PC-3 (cell line): ENCODE results near the gene TCF19. TPM values are rescaled to one million over a fixed set of nuclear protein-coding genes. Genes with fewer than 3 reads are reported as not detected.

Experiments
- ATAC-seq: fragments of 200-7000 bp; cut with Tn5 transposase; 2 replicates; pipeline ENCODE4 v1.9.1; 2020; ENCODE audit warnings: mild to moderate bottlenecking, moderate library complexity
- BruUV-seq: library from RNA; stranded (reverse); fragments of 400-500 nt; replicated peaks from 2 replicates; lab custom pipeline; 2021; lab: Mats Ljungman, UMichigan
- CTCF ChIA-PET: fragments of 300-600 bp; sonication (Branson Sonifier 250); formaldehyde crosslinking; loops from one replicate; lab custom pipeline; 2022; ENCODE audit warnings: antibody characterized with exemption; lab: Charles Lee
- POLR2A ChIA-PET: fragments of 300-600 bp; sonication (Branson Sonifier 250); formaldehyde crosslinking; loops from one replicate; lab custom pipeline; 2022; ENCODE audit warnings: antibody characterized with exemption; ENCODE audit not compliant: unreplicated experiment; lab: Charles Lee
- DNase-seq: peaks from one replicate; pipeline ENCODE4 v3.0.0-alpha.2; 2015
- H2AFZ ChIP-seq: fragments of 300-600 bp; sonication (generic); 2 replicates; pipeline ENCODE4 v1.6.0; 2016; ENCODE audit warnings: antibody characterized with exemption, low read length
- H3F3A ChIP-seq: fragments of 300-600 bp; sonication (generic); one replicate; pipeline ENCODE4 v1.6.0; 2017; ENCODE audit warnings: antibody characterized with exemption, low read length, control low read depth, mild to moderate bottlenecking; ENCODE audit not compliant: unreplicated experiment
- H3K27ac ChIP-seq: fragments of 300-600 bp; sonication (generic); 2 replicates; pipeline ENCODE4 v1.5.1; 2016; ENCODE audit warnings: mild to moderate bottlenecking, low read length
- H3K27me3 ChIP-seq: fragments of 300-600 bp; sonication (generic); 2 replicates; pipeline ENCODE4 v1.6.1; 2016; ENCODE audit warnings: low read length, mixed read lengths
- H3K36me3 ChIP-seq: fragments of 300-600 bp; sonication (generic); 2 replicates; pipeline ENCODE4 v1.6.1; 2016; ENCODE audit warnings: low read depth, mixed run types, low read length, mixed read lengths
- H3K4me1 ChIP-seq: fragments of 300-600 bp; sonication (generic); 2 replicates; pipeline ENCODE4 v1.5.1; 2016; ENCODE audit warnings: low read length; ENCODE audit not compliant: insufficient read depth
- H3K4me2 ChIP-seq: fragments of 300-600 bp; sonication (generic); 2 replicates; pipeline ENCODE4 v1.6.0; 2016; ENCODE audit warnings: low read length
- H3K4me3 ChIP-seq: fragments of 300-600 bp; sonication (generic); 2 replicates; pipeline ENCODE4 v1.5.1; 2016; ENCODE audit warnings: mild to moderate bottlenecking, low read length, mixed read lengths
- H3K79me2 ChIP-seq: fragments of 300-600 bp; sonication (generic); 2 replicates; pipeline ENCODE4 v1.6.1; 2017; ENCODE audit warnings: low read length, mixed read lengths
- H3K9ac ChIP-seq: fragments of 300-600 bp; sonication (generic); 2 replicates; pipeline ENCODE4 v1.6.0; 2016; ENCODE audit warnings: mild to moderate bottlenecking, low read length
- H3K9me2 ChIP-seq: fragments of 300-600 bp; sonication (generic); replicated peaks from 2 replicates; pipeline ENCODE4 v1.6.1; 2016; ENCODE audit warnings: mixed run types, low read length, mixed read lengths
- H3K9me3 ChIP-seq: fragments of 300-600 bp; sonication (generic); 2 replicates; pipeline ENCODE4 v1.6.1; 2016; ENCODE audit warnings: low read length, mixed read lengths
- H4K20me1 ChIP-seq: fragments of 300-600 bp; sonication (generic); 2 replicates; pipeline ENCODE4 v1.6.1; 2016; ENCODE audit warnings: low read length, mixed read lengths
- CTCF ChIP-seq: fragments of 300-600 bp; sonication (generic); conservative IDR thresholded peaks from 2 replicates; pipeline ENCODE4 v1.5.1; 2017; ENCODE audit warnings: antibody characterized with exemption, low read depth, mild to moderate bottlenecking, low read length
- EZH2 ChIP-seq: fragments of 300-600 bp; sonication (generic); IDR thresholded peaks from one replicate; pipeline ENCODE4 v1.6.1; 2017; ENCODE audit warnings: antibody characterized with exemption, mild to moderate bottlenecking, low read length; ENCODE audit not compliant: unreplicated experiment
- EZH2phosphoT487 ChIP-seq: fragments of 300-600 bp; sonication (generic); IDR thresholded peaks from 2 replicates; pipeline ENCODE4 v1.6.1; 2018; ENCODE audit warnings: mild to moderate bottlenecking, antibody characterized with exemption, low read length, borderline replicate concordance
- intact Hi-C: fragments of 100-400 bp; cut with micrococcal nuclease; formaldehyde crosslinking; loops from 2 replicates; pipeline ENCODE4 v1.9.0; 2023
- total RNA-seq: library from RNA; depleted of rRNA; stranded (reverse); fragments of >200 nt; gene quantifications from 2 replicates; pipeline ENCODE4 v1.2.3, GENCODE V29; 2014

TCF19 gene
- total RNA-seq, 1 experiment from 2014 or later = 88.6 TPM

DNA sequence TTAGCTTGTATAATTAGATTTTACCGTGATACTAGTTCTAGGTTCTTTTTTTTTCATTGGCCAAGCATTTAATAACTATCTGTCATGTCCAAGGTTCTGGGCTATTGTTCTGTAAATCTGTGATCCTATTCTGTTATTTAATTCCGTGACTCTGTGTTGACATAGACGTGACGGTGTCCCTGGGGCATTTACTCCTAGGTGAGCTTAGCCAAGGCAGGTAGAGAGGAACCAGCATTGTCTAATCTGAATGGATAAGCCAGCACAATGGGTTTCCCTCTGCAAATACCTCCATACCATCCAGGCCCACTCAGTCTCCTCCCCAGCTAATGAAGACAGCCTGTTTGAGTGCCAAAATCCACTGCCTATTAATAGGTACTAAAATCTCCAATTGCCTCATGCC is 29.3 kb upstream of the TCF19 start:
- Histone ChIP-seq H3K9me2 (no peaks in the 10 kb centered on the region), H3F3A (no peaks in the 10 kb centered on the region), H3K36me3 (no peaks in the 10 kb centered on the region), H3K27ac (no peak overlapping the region), H2AFZ (no peak overlapping the region), H3K9me3 (no peaks in the 10 kb centered on the region), H3K27me3 (no peaks in the 10 kb centered on the region), H3K79me2 (no peaks in the 10 kb centered on the region), H3K9ac (no peak overlapping the region), H3K4me2 (no peak overlapping the region), H4K20me1 (no peaks in the 10 kb centered on the region), H3K4me3 (no peak overlapping the region), H3K4me1 (peaks cover 33% of the 10 kb centered on the region)
- ATAC-seq (no peak), DNase-seq (peak; percentile 64)
- no TSS peak for BruUV-seq
- intact Hi-C loops = loop anchor here (2.0 kb wide), 1 partner anchor 42 kb away; no protein-coding TSS in a partner anchor
- TF ChIP-seq EZH2phosphoT487 (no peak), EZH2 (no peak), CTCF (no peak)
- ChIA-PET CTCF (interaction anchor here (0.5 to 0.6 kb wide), 2 partner anchors 8 to 192 kb away, joined by 3 to 6 read pairs; no protein-coding TSS in a partner anchor), POLR2A (no interaction called here)

- no peak for DNase-seq
- Histone ChIP-seq H3K9me3 (no peaks in the 10 kb centered on the region), H3K79me2 (no peaks in the 10 kb centered on the region), H3K9ac (no peak overlapping the region), H3K4me3 (no peak overlapping the region), H3K4me1 (peaks cover 18% of the 10 kb centered on the region), H3F3A (no peaks in the 10 kb centered on the region), H3K27me3 (no peaks in the 10 kb centered on the region), H3K9me2 (no peaks in the 10 kb centered on the region), H3K27ac (no peak overlapping the region), H3K36me3 (no peaks in the 10 kb centered on the region), H2AFZ (no peak overlapping the region), H3K4me2 (no peak overlapping the region), H4K20me1 (no peaks in the 10 kb centered on the region)
- intact Hi-C loops = no loop called here
- CTCF ChIA-PET = interaction anchor here (1.0 kb wide), 1 partner anchor 62 kb away, joined by 8 read pairs; no protein-coding TSS in a partner anchor
- POLR2A ChIA-PET = no interaction called here
- BruUV-seq = no TSS peak
- no peak for ATAC-seq
- TF ChIP-seq CTCF (no peak), EZH2phosphoT487 (no peak), EZH2 (no peak)
These were observed 27.6 kb upstream of the TCF19 start for GRCh38 chr6:31130751-31131150.

DNA sequence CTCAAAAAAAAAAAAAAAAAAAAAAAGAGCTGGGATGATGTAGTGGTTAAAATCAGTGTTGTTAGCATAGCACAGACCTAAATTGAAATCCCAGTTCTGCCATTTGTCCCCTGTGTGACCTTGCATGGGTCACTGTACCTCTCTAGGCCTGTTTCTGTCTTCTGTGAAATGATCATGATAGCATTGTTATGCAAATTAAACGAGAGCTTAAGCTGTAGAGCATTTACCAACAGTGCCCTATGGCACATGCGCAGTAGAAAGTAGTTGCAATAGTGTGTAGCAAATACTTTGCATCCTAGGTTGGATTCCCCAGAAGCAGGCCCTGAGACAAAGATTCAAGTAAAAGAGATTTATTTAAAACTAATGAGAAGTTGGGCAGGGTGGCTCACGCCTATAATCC is 26.8 kb upstream of the TCF19 start:
- intact Hi-C loops = no loop called here
- Histone ChIP-seq H3K4me1 (peaks cover 11% of the 10 kb centered on the region; the same call in 1 of the 2 replicates), H3K36me3 (no peaks in the 10 kb centered on the region), H4K20me1 (no peaks in the 10 kb centered on the region), H3K9me3 (no peaks in the 10 kb centered on the region), H3K9me2 (no peaks in the 10 kb centered on the region), H3K27me3 (no peaks in the 10 kb centered on the region), H3F3A (no peaks in the 10 kb centered on the region), H2AFZ (no peak overlapping the region), H3K27ac (no peak overlapping the region), H3K4me3 (no peak overlapping the region), H3K79me2 (no peaks in the 10 kb centered on the region), H3K4me2 (no peak overlapping the region), H3K9ac (no peak overlapping the region)
- ChIA-PET CTCF (no interaction called here), POLR2A (interaction anchor here (0.6 kb wide), 2 partner anchors 44 to 366 kb away, joined by 3 to 5 read pairs; partner anchors contain the start of gene MICB)
- TF ChIP-seq EZH2 (no peak), CTCF (no peak), EZH2phosphoT487 (no peak)
- ATAC-seq (no peak), DNase-seq (no peak)
- no TSS peak for BruUV-seq
